Ovary (tissue), 9 donors: ENCODE measurements around the gene PNPLA1. TPM values are rescaled to one million over a fixed set of nuclear protein-coding genes. Genes with fewer than 3 reads are reported as not detected.

ENCODE experiments used
- DNase-seq, 5 donors: peaks; one replicate each; pipeline ENCODE4 v3.0.0-alpha.2; 2019 to 2020
- H3K27ac ChIP-seq, 2 donors: fragments of 200-600 bp; one replicate each; pipeline versions ENCODE4 v1.5.1 to v1.8.0; 2019 to 2022
- H3K27me3 ChIP-seq: fragments of 200-600 bp; one replicate; pipeline ENCODE4 v1.8.0; 2022
- H3K36me3 ChIP-seq: fragments of 200-600 bp; sonication (generic); one replicate; pipeline ENCODE4 v1.5.1; 2019
- H3K4me1 ChIP-seq: one replicate; pipeline ENCODE4 v1.8.1; 2013; ENCODE audit warnings: mild to moderate bottlenecking, moderate library complexity; ENCODE audit not compliant: insufficient read depth
- H3K4me3 ChIP-seq: fragments of 200-600 bp; sonication (generic); one replicate; pipeline ENCODE4 v1.5.1; 2017
- H3K9me3 ChIP-seq, 2 donors: fragments of 200-600 bp in 1 of 2; sonication (generic) in 1 of 2; one replicate each; pipeline versions ENCODE4 v1.5.1 to v1.8.1; 2013 to 2019; ENCODE audit warnings: mild to moderate bottlenecking in 1 of 2, moderate library complexity in 1 of 2
- CTCF ChIP-seq, 3 donors: fragments of 450-650 bp in 2 of 3; fragments of 200-600 bp in 1 of 3; IDR thresholded peaks; one replicate each; pipeline versions ENCODE4 v1.5.1 to v1.8.0; 2016 to 2022; ENCODE audit warnings: antibody characterized with exemption in 3 of 3, mild to moderate bottlenecking in 1 of 3
- EP300 ChIP-seq: sonication (generic); formaldehyde crosslinking; IDR thresholded peaks from one replicate; pipeline ENCODE4 v1.6.1; 2017; ENCODE audit warnings: antibody characterized with exemption
- POLR2A ChIP-seq: fragments of 450-650 bp; IDR thresholded peaks from one replicate; pipeline ENCODE4 v1.6.1; 2017; ENCODE audit warnings: antibody characterized with exemption, mild to moderate bottlenecking, moderate library complexity
- WGBS, 3 donors: extraction: QIAGEN DNeasy Blood & Tissue Kit in 1 of 3; methylation state at CpG; one replicate each; pipeline versions ENCODE4 v1.1.5 to v1.1.7; 2013 to 2017; 5-methylcytosine and 5-hydroxymethylcytosine counted together
- intact Hi-C, 4 donors: fragments of 100-400 bp; cut with DNase I; formaldehyde crosslinking; loops; one replicate each; pipeline versions ENCODE4 v1.11.0 to v1.15.1; 2022 to 2023
- polyA plus RNA-seq, 2 donors: library from polyadenylated mRNA; stranded (reverse); fragments of 200-250 nt in 1 of 2; fragments of 350-450 nt in 1 of 2; fragmentation: Illumina TruSeq in 1 of 2; extraction: RNeasy Lipid Tissue Mini Kit (QIAGEN cat#74804) in 1 of 2; gene quantifications; one replicate each; pipeline ENCODE4 v1.2.3, GENCODE V29; 2013 to 2014
- total RNA-seq, 7 donors: library from RNA; depleted of rRNA in 2 of 7; stranded (reverse); fragments of >200 nt in 2 of 7; fragmentation: NEBNext Ultra II Directional in 3 of 7; extraction: Animal tissue kit (Norgen Biotek cat#: 25700) in 3 of 7; gene quantifications; one replicate each; pipeline versions ENCODE4 v1.1.0 to v1.2.4, GENCODE V29; 2016 to 2023
- donor health status: DM: no; HTN: no; CAD: no; lungs with moderate emphysema.
- donor health status: DM: no; HTN: no; CAD: no.
- donor health status: Bipolar disorder and iron deficiency.
- donor health status: DM: yes; HTN: yes; CAD: no.
- donor health status: DM: no; HTN: no; CAD: no.
- donor health status: DM: yes; HTN: yes; CAD: no.

PNPLA1 gene
- total and polyA plus RNA-seq, 9 donors = 0.04 to 0.20 (median 0.12) TPM; not detected in 5

- Histone ChIP-seq H3K9me3 (no peaks in the 10 kb centered on the region), H3K4me1 (peaks cover 5% of the 10 kb centered on the region), H3K27ac (no peak overlapping the region), H3K27me3 (no peaks in the 10 kb centered on the region), H3K4me3 (no peak overlapping the region), H3K36me3 (no peaks in the 10 kb centered on the region)
- no peak for DNase-seq
- WGBS, 3 donors = 89 to 92% (median 90%) methylated on average over 8 of the region's 8 CpGs
- intact Hi-C loops = no loop called here
- TF ChIP-seq POLR2A = no peak
- TF ChIP-seq EP300 = no peak
- TF ChIP-seq CTCF (IDR thresholded peaks at IDR 0.05) = no peak
These were observed 25.1 kb upstream of the PNPLA1 start for GRCh38 chr6:36244641-36245280.

- Histone ChIP-seq H3K27ac (no peak overlapping the region), H3K36me3 (no peaks in the 10 kb centered on the region), H3K9me3 (no peaks in the 10 kb centered on the region), H3K4me3 (no peak overlapping the region), H3K27me3 (no peaks in the 10 kb centered on the region), H3K4me1 (peaks cover 5% of the 10 kb centered on the region)
- intact Hi-C loops = no loop called here
- TF ChIP-seq EP300 (no peak), CTCF (IDR thresholded peaks at IDR 0.05) (no peak), POLR2A (no peak)
- no peak for DNase-seq
- 65 to 75% (median 66%) methylated on average over 8 of the region's 8 CpGs for WGBS, 3 donors
These were observed 24.2 kb upstream of the PNPLA1 start for GRCh38 chr6:36245572-36246061.

- DNase-seq = no peak
- H3K36me3 ChIP-seq = no peaks in the 10 kb centered on the region
- H3K4me3 ChIP-seq = no peak overlapping the region
- H3K27ac ChIP-seq = no peak overlapping the region
- peaks cover 5% of the 10 kb centered on the region for H3K4me1 ChIP-seq
- H3K27me3 ChIP-seq = no peaks in the 10 kb centered on the region
- TF ChIP-seq CTCF (IDR thresholded peaks at IDR 0.05) = no peak
- no peak for TF ChIP-seq EP300
- no peak for TF ChIP-seq POLR2A
- intact Hi-C loops = no loop called here
- no peaks in the 10 kb centered on the region for H3K9me3 ChIP-seq
- 92 to 95% (median 93%) methylated on average over 22 of the region's 22 CpGs for whole genome bisulfite sequencing, 3 donors
These were observed 23.2 kb upstream of the PNPLA1 start for GRCh38 chr6:36246506-36247268.

GRCh38 chr6:36247693-36248092 lies 22.2 kb upstream of the PNPLA1 start:
- Histone ChIP-seq H3K27me3 (no peaks in the 10 kb centered on the region), H3K27ac (no peak overlapping the region), H3K9me3 (no peaks in the 10 kb centered on the region), H3K4me3 (no peak overlapping the region), H3K36me3 (no peaks in the 10 kb centered on the region), H3K4me1 (peaks cover 5% of the 10 kb centered on the region)
- no peak for TF ChIP-seq EP300
- no peak for TF ChIP-seq CTCF (IDR thresholded peaks at IDR 0.05)
- no peak for TF ChIP-seq POLR2A
- WGBS, 3 donors = 70 to 79% (median 75%) methylated on average over 6 of the region's 6 CpGs
- DNase-seq = no peak
- intact Hi-C loops = no loop called here
